ENCODE data around the gene RADX.

DNA sequence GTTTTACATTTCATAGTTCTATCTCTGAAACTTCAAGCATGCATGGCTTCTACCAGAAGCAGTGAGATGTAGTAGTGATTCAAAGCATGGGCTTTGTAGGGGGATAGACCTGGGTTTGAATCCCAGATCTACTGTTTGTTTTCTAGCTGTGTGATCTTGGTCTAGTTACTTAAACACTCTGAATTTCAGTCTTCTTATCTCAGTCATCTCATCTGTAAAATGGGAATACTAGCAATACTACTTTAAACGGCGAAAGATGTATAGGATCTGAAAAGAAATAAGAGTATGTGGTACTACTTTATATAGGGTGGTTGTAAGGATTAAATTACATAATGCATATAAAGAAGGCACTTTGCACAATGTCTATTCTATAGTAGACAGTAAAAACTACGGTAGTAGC is 94.7 kb downstream of the RADX start:
- TF ChIP-seq, protein P1, sequence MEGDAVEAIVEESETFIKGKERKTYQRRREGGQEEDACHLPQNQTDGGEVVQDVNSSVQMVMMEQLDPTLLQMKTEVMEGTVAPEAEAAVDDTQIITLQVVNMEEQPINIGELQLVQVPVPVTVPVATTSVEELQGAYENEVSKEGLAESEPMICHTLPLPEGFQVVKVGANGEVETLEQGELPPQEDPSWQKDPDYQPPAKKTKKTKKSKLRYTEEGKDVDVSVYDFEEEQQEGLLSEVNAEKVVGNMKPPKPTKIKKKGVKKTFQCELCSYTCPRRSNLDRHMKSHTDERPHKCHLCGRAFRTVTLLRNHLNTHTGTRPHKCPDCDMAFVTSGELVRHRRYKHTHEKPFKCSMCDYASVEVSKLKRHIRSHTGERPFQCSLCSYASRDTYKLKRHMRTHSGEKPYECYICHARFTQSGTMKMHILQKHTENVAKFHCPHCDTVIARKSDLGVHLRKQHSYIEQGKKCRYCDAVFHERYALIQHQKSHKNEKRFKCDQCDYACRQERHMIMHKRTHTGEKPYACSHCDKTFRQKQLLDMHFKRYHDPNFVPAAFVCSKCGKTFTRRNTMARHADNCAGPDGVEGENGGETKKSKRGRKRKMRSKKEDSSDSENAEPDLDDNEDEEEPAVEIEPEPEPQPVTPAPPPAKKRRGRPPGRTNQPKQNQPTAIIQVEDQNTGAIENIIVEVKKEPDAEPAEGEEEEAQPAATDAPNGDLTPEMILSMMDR (tag by site-specific recombination; IDR thresholded peaks at IDR 0.05), result no peak
- TF ChIP-seq ZNF777 (tag by site-specific recombination; IDR thresholded peaks at IDR 0.05; ENCODE audit: borderline replicate concordance), result no peak
- no peak for TF ChIP-seq ZNF501 (tag by site-specific recombination; IDR thresholded peaks at IDR 0.05)
- TF ChIP-seq, protein P2, sequence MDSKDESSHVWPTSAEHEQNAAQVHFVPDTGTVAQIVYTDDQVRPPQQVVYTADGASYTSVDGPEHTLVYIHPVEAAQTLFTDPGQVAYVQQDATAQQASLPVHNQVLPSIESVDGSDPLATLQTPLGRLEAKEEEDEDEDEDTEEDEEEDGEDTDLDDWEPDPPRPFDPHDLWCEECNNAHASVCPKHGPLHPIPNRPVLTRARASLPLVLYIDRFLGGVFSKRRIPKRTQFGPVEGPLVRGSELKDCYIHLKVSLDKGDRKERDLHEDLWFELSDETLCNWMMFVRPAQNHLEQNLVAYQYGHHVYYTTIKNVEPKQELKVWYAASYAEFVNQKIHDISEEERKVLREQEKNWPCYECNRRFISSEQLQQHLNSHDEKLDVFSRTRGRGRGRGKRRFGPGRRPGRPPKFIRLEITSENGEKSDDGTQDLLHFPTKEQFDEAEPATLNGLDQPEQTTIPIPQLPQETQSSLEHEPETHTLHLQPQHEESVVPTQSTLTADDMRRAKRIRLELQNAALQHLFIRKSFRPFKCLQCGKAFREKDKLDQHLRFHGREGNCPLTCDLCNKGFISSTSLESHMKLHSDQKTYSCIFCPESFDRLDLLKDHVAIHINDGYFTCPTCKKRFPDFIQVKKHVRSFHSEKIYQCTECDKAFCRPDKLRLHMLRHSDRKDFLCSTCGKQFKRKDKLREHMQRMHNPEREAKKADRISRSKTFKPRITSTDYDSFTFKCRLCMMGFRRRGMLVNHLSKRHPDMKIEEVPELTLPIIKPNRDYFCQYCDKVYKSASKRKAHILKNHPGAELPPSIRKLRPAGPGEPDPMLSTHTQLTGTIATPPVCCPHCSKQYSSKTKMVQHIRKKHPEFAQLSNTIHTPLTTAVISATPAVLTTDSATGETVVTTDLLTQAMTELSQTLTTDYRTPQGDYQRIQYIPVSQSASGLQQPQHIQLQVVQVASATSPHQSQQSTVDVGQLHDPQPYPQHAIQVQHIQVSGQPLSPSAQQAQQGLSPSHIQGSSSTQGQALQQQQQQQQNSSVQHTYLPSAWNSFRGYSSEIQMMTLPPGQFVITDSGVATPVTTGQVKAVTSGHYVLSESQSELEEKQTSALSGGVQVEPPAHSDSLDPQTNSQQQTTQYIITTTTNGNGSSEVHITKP (tag by site-specific recombination; IDR thresholded peaks at IDR 0.05), result no peak
- TF ChIP-seq ZNF701 (tag by site-specific recombination; IDR thresholded peaks at IDR 0.05), result no peak
- TF ChIP-seq, protein P3, sequence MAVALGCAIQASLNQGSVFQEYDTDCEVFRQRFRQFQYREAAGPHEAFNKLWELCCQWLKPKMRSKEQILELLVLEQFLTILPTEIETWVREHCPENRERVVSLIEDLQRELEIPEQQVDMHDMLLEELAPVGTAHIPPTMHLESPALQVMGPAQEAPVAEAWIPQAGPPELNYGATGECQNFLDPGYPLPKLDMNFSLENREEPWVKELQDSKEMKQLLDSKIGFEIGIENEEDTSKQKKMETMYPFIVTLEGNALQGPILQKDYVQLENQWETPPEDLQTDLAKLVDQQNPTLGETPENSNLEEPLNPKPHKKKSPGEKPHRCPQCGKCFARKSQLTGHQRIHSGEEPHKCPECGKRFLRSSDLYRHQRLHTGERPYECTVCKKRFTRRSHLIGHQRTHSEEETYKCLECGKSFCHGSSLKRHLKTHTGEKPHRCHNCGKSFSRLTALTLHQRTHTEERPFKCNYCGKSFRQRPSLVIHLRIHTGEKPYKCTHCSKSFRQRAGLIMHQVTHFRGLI (tag by site-specific recombination; IDR thresholded peaks at IDR 0.05), result no peak
- TF ChIP-seq ZNF302 (tag by site-specific recombination; IDR thresholded peaks at IDR 0.05; ENCODE audit: low read depth), result no peak
- TF ChIP-seq, protein P4, sequence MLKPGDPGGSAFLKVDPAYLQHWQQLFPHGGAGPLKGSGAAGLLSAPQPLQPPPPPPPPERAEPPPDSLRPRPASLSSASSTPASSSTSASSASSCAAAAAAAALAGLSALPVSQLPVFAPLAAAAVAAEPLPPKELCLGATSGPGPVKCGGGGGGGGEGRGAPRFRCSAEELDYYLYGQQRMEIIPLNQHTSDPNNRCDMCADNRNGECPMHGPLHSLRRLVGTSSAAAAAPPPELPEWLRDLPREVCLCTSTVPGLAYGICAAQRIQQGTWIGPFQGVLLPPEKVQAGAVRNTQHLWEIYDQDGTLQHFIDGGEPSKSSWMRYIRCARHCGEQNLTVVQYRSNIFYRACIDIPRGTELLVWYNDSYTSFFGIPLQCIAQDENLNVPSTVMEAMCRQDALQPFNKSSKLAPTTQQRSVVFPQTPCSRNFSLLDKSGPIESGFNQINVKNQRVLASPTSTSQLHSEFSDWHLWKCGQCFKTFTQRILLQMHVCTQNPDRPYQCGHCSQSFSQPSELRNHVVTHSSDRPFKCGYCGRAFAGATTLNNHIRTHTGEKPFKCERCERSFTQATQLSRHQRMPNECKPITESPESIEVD (tag by site-specific recombination; IDR thresholded peaks at IDR 0.05), result no peak
- TF ChIP-seq, protein P5, sequence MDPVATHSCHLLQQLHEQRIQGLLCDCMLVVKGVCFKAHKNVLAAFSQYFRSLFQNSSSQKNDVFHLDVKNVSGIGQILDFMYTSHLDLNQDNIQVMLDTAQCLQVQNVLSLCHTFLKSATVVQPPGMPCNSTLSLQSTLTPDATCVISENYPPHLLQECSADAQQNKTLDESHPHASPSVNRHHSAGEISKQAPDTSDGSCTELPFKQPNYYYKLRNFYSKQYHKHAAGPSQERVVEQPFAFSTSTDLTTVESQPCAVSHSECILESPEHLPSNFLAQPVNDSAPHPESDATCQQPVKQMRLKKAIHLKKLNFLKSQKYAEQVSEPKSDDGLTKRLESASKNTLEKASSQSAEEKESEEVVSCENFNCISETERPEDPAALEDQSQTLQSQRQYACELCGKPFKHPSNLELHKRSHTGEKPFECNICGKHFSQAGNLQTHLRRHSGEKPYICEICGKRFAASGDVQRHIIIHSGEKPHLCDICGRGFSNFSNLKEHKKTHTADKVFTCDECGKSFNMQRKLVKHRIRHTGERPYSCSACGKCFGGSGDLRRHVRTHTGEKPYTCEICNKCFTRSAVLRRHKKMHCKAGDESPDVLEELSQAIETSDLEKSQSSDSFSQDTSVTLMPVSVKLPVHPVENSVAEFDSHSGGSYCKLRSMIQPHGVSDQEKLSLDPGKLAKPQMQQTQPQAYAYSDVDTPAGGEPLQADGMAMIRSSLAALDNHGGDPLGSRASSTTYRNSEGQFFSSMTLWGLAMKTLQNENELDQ (tag by site-specific recombination; IDR thresholded peaks at IDR 0.05; ENCODE audit: low read depth), result no peak
- TF ChIP-seq, protein P6, sequence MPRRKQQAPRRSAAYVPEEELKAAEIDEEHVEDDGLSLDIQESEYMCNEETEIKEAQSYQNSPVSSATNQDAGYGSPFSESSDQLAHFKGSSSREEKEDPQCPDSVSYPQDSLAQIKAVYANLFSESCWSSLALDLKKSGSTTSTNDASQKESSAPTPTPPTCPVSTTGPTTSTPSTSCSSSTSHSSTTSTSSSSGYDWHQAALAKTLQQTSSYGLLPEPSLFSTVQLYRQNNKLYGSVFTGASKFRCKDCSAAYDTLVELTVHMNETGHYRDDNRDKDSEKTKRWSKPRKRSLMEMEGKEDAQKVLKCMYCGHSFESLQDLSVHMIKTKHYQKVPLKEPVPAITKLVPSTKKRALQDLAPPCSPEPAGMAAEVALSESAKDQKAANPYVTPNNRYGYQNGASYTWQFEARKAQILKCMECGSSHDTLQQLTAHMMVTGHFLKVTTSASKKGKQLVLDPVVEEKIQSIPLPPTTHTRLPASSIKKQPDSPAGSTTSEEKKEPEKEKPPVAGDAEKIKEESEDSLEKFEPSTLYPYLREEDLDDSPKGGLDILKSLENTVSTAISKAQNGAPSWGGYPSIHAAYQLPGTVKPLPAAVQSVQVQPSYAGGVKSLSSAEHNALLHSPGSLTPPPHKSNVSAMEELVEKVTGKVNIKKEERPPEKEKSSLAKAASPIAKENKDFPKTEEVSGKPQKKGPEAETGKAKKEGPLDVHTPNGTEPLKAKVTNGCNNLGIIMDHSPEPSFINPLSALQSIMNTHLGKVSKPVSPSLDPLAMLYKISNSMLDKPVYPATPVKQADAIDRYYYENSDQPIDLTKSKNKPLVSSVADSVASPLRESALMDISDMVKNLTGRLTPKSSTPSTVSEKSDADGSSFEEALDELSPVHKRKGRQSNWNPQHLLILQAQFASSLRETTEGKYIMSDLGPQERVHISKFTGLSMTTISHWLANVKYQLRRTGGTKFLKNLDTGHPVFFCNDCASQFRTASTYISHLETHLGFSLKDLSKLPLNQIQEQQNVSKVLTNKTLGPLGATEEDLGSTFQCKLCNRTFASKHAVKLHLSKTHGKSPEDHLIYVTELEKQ (tag by site-specific recombination; IDR thresholded peaks at IDR 0.05; ENCODE audit: borderline replicate concordance), result no peak
- TF ChIP-seq, protein P7, sequence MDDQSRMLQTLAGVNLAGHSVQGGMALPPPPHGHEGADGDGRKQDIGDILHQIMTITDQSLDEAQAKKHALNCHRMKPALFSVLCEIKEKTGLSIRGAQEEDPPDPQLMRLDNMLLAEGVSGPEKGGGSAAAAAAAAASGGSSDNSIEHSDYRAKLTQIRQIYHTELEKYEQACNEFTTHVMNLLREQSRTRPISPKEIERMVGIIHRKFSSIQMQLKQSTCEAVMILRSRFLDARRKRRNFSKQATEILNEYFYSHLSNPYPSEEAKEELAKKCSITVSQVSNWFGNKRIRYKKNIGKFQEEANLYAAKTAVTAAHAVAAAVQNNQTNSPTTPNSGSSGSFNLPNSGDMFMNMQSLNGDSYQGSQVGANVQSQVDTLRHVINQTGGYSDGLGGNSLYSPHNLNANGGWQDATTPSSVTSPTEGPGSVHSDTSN (CRISPR knock-in tag; IDR thresholded peaks at IDR 0.05), result no peak
- TF ChIP-seq, protein P8, sequence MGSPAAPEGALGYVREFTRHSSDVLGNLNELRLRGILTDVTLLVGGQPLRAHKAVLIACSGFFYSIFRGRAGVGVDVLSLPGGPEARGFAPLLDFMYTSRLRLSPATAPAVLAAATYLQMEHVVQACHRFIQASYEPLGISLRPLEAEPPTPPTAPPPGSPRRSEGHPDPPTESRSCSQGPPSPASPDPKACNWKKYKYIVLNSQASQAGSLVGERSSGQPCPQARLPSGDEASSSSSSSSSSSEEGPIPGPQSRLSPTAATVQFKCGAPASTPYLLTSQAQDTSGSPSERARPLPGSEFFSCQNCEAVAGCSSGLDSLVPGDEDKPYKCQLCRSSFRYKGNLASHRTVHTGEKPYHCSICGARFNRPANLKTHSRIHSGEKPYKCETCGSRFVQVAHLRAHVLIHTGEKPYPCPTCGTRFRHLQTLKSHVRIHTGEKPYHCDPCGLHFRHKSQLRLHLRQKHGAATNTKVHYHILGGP (tag by site-specific recombination; IDR thresholded peaks at IDR 0.05), result no peak
- TF ChIP-seq ZNF76 (tag by site-specific recombination; IDR thresholded peaks at IDR 0.05; ENCODE audit: borderline replicate concordance, low read depth), result no peak
- TF ChIP-seq ZNF146 (tag by site-specific recombination; IDR thresholded peaks at IDR 0.05), result no peak
